Natural killer cell (primary cell): Measurements from ENCODE around the gene SLC22A17. TPM values are rescaled to one million over a fixed set of nuclear protein-coding genes. Genes with fewer than 3 reads are reported as not detected.

ENCODE experiments used
- ATAC-seq, 3 donors: fragments of 150-1000 bp in 2 of 3; fragments of 200-7000 bp in 1 of 3; cut with Tn5 transposase; 1 replicate in 1 of 3; 2 replicates in 2 of 3; pipeline ENCODE4 v1.10.0; 2021; ENCODE audit warnings: mild to moderate bottlenecking in 2 of 3, moderate library complexity in 2 of 3
- DNase-seq, 2 donors: peaks; one replicate each; pipeline versions ENCODE4 v3.0.0 to v3.0.0-alpha.2; 2013 to 2021; ENCODE audit warnings: mixed read lengths in 1 of 2
- H3K27ac ChIP-seq: one replicate; pipeline ENCODE4 v1.5.1; 2013; ENCODE audit warnings: mild to moderate bottlenecking, low read length
- H3K27me3 ChIP-seq: one replicate; pipeline ENCODE4 v1.6.1; 2013; ENCODE audit warnings: low read length; ENCODE audit not compliant: control insufficient read depth, insufficient read depth
- H3K36me3 ChIP-seq: one replicate; pipeline ENCODE4 v1.6.1; 2013; ENCODE audit warnings: low read length; ENCODE audit not compliant: control insufficient read depth, insufficient read depth
- H3K4me1 ChIP-seq: one replicate; pipeline ENCODE4 v1.6.1; 2013; ENCODE audit warnings: low read length; ENCODE audit not compliant: control insufficient read depth, insufficient read depth
- H3K4me3 ChIP-seq: one replicate; pipeline ENCODE4 v1.5.1; 2013; ENCODE audit warnings: low read length
- H3K9me3 ChIP-seq: one replicate; pipeline ENCODE4 v1.6.1; 2013; ENCODE audit warnings: low read length; ENCODE audit not compliant: control insufficient read depth, insufficient read depth
- H3K27ac Mint-ChIP-seq, 2 donors: one replicate each; pipeline ENCODE4 v1.8.0; 2022; ENCODE audit warnings: mild to moderate bottlenecking in 2 of 2, mixed read lengths in 2 of 2, moderate library complexity in 1 of 2
- H3K27me3 Mint-ChIP-seq, 2 donors: one replicate each; pipeline ENCODE4 v1.8.0; 2022; ENCODE audit warnings: low read depth in 2 of 2, mixed read lengths in 2 of 2
- H3K36me3 Mint-ChIP-seq: one replicate; pipeline ENCODE4 v1.8.0; 2022; ENCODE audit warnings: mixed read lengths
- H3K4me1 Mint-ChIP-seq, 2 donors: one replicate each; pipeline ENCODE4 v1.8.0; 2022; ENCODE audit warnings: mixed read lengths in 2 of 2
- H3K4me3 Mint-ChIP-seq: one replicate; pipeline ENCODE4 v1.8.0; 2022; ENCODE audit warnings: mild to moderate bottlenecking, moderate library complexity, mixed read lengths
- H3K9me3 Mint-ChIP-seq, 2 donors: one replicate each; pipeline ENCODE4 v1.8.0; 2022; ENCODE audit warnings: mixed read lengths in 2 of 2
- CTCF ChIP-seq: fragments of 200-600 bp; IDR thresholded peaks from one replicate; pipeline ENCODE4 v1.8.0; 2022; ENCODE audit warnings: antibody characterized with exemption
- WGBS: methylation state at CpG from one replicate; pipeline ENCODE4 v1.1.7; 2013; ENCODE audit warnings: missing lambda C conversion rate; ENCODE audit not compliant: insufficient coverage; 5-methylcytosine and 5-hydroxymethylcytosine counted together
- intact Hi-C: fragments of 100-400 bp; cut with micrococcal nuclease; formaldehyde crosslinking; loops from one replicate; pipeline ENCODE4 v1.14.2; 2022
- total RNA-seq, 4 donors: library from RNA; stranded (reverse); fragments of 120-200 nt in 1 of 4; gene quantifications; one replicate each; pipeline versions ENCODE4 v1.2.3 to v1.2.4, GENCODE V29; 2013 to 2022

Gene SLC22A17
- total RNA-seq, 3 donors from 2014 or later (not counting 1 experiment from before 2014, with no cell fraction given), result 0.28 to 1.00 TPM; not detected in 1

DNA sequence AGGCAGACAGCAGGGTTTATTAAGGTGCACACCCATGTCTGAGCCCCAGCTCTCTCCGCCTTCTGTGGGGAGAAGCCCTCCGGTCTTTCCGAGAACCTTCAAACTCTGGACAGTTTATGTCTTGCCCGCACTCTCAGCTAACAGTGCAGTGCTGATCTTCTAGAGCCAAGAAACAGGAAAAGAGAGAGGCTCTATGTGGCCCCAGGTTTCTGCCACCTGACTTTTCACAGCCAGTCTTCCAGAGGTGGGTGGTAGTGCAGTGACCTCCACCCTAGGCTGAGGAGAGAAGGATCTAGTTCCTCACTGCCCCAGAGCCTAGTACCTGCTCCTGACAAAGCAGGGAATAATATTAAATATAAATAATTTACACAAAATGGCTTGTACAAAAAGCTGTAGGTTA, 4.0 kb upstream of the SLC22A17 start:
- peaks cover 12% of the 10 kb centered on the region for H3K27me3 ChIP-seq
- H3K36me3 ChIP-seq, result no peaks in the 10 kb centered on the region
- intact Hi-C loops, result no loop called here
- 94% methylated on average over 4 of the region's 4 CpGs for WGBS
- no peak overlapping the region for H3K27ac ChIP-seq
- no peaks in the 10 kb centered on the region for H3K9me3 Mint-ChIP-seq
- no peak for ATAC-seq
- H3K27ac Mint-ChIP-seq, result no peak overlapping the region
- no peak for DNase-seq
- H3K36me3 Mint-ChIP-seq, result no peaks in the 10 kb centered on the region
- peaks cover 7% of the 10 kb centered on the region in 2 donors for H3K4me1 Mint-ChIP-seq
- no peak for TF ChIP-seq CTCF
- no peaks in the 10 kb centered on the region for H3K9me3 ChIP-seq
- peaks cover 12% of the 10 kb centered on the region for H3K4me1 ChIP-seq
- H3K4me3 Mint-ChIP-seq, result no peak overlapping the region
- H3K4me3 ChIP-seq, result no peak overlapping the region
- peaks cover 30 to 31% of the 10 kb centered on the region in 2 donors for H3K27me3 Mint-ChIP-seq

DNA sequence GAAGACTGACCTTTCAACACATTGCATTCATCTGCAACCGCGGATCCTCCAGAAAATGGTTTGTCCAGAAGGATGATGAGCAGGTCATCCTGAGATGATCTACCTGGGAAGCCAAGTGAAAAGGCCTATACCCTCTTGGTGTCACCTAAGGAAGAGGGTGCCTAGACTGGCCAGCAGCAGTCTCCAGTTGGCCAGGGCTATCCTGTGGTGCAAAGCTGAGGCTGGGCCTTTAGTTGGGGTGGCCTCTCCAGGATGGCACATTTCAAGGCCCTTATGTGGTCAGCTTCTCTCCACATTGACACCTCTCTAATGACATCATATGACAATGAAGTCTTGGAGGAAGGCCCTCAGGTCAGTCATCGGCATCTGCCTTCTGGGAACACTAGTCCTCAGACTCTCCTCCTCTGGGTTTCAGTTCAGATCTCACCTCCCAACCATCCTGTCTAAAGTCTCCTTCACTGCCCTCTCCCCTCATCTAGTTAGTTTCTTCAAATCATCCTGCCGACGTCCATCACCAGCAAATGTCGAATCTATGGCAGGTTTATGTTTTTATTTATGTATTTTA, 3.3 kb upstream of the SLC22A17 start:
- peaks cover 12% of the 10 kb centered on the region for H3K4me1 ChIP-seq
- no peaks in the 10 kb centered on the region for H3K9me3 Mint-ChIP-seq
- no peak for ATAC-seq
- H3K27ac ChIP-seq, result no peak overlapping the region
- WGBS, result 96% methylated on average over 3 of the region's 6 CpGs
- DNase-seq, result no peak
- H3K36me3 ChIP-seq, result no peaks in the 10 kb centered on the region
- no peaks in the 10 kb centered on the region for H3K9me3 ChIP-seq
- intact Hi-C loops, result no loop called here
- peaks cover 35 to 36% of the 10 kb centered on the region in 2 donors for H3K27me3 Mint-ChIP-seq
- H3K4me3 ChIP-seq, result no peak overlapping the region
- no peaks in the 10 kb centered on the region for H3K36me3 Mint-ChIP-seq
- TF ChIP-seq CTCF, result no peak
- peaks cover 7 to 13% of the 10 kb centered on the region in 2 donors for H3K4me1 Mint-ChIP-seq
- peaks cover 19% of the 10 kb centered on the region for H3K27me3 ChIP-seq
- no peak overlapping the region for H3K27ac Mint-ChIP-seq
- no peak overlapping the region for H3K4me3 Mint-ChIP-seq

DNA sequence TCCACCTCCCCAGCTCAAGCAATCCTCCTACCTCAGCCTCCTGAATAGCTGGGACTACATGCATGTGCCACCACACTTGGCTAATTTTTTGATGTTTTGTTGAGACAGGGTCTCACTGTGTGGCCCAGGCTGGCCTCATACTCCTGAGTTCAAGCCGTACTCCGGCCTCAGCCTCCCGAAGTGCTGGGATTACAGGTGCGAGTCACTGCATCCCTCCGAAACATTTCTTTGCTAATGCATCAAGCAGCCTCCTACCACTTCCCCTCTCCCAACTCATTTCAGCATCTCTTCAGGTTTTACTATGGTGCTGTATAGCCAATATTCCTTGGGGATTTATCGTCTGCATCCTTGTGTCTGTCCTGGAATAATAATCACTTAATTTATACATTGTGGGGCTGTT, 2.3 kb upstream of the SLC22A17 start:
- peaks cover 12% of the 10 kb centered on the region for H3K4me1 ChIP-seq
- Mint-ChIP-seq H3K4me1 (peaks cover 7 to 14% of the 10 kb centered on the region in 2 donors), H3K36me3 (no peaks in the 10 kb centered on the region), H3K27ac (no peak overlapping the region), H3K9me3 (no peaks in the 10 kb centered on the region), H3K27me3 (peaks cover 42 to 46% of the 10 kb centered on the region in 2 donors), H3K4me3 (no peak overlapping the region)
- no peak for TF ChIP-seq CTCF
- no peaks in the 10 kb centered on the region for H3K36me3 ChIP-seq
- intact Hi-C loops, result no loop called here
- H3K27ac ChIP-seq, result no peak overlapping the region
- peaks cover 22% of the 10 kb centered on the region for H3K27me3 ChIP-seq
- DNase-seq (no peak), ATAC-seq (no peak)
- no peaks in the 10 kb centered on the region for H3K9me3 ChIP-seq
- 93% methylated on average over 5 of the region's 6 CpGs for WGBS
- H3K4me3 ChIP-seq, result no peak overlapping the region

DNA sequence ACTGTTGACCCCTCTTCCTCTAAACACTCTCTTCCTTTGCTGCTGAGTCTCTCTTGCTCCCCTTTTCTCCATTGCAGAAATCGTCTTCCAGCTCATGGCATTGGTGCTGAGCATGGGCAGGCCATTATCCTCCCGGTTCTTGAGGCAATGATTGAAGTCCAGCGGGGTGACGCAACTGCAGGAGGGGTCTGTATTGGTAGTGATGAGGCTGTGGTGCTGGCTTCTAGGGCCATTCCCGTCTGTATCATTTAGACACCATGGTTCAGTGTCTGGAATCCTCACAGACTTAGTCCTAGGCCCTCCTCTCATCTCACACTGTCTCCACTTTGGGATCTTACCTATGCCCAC, 720 bp upstream of the SLC22A17 start:
- DNase-seq (no peak), ATAC-seq (no peak)
- intact Hi-C loops, result no loop called here
- Mint-ChIP-seq H3K4me3 (peak overlapping the region; percentile 69), H3K4me1 (peaks cover 7 to 14% of the 10 kb centered on the region in 2 donors), H3K27me3 (peaks cover 47 to 55% of the 10 kb centered on the region in 2 donors), H3K27ac (no peak overlapping the region), H3K9me3 (no peaks in the 10 kb centered on the region), H3K36me3 (no peaks in the 10 kb centered on the region)
- Histone ChIP-seq H3K27ac (no peak overlapping the region), H3K27me3 (peaks cover 22% of the 10 kb centered on the region), H3K36me3 (no peaks in the 10 kb centered on the region), H3K4me1 (peaks cover 12% of the 10 kb centered on the region), H3K4me3 (no peak overlapping the region), H3K9me3 (no peaks in the 10 kb centered on the region)
- WGBS, result 90% methylated on average over 5 of the region's 5 CpGs
- TF ChIP-seq CTCF, result no peak
